GM23338 (cell line): ENCODE data around the gene GDPD5. TPM values are rescaled to one million over a fixed set of nuclear protein-coding genes. Genes with fewer than 3 reads are reported as not detected.

Experiments
- ATAC-seq: fragments of 200-7000 bp; cut with Tn5 transposase; 3 replicates; pipeline ENCODE4 v1.9.1; 2020
- DNase-seq: peaks from one replicate; pipeline ENCODE4 v3.0.0-alpha.2; 2015; ENCODE audit warnings: low spot score
- H2AFZ ChIP-seq: fragments of 200-600 bp; sonication (generic); 2 replicates; pipeline ENCODE4 v1.8.0; 2016; ENCODE audit warnings: antibody characterized with exemption, mild to moderate bottlenecking, moderate library complexity
- H3F3A ChIP-seq: fragments of 200-600 bp; sonication (generic); replicated peaks from 2 replicates; pipeline ENCODE4 v1.8.0; 2017; ENCODE audit warnings: antibody characterized with exemption, mixed run types, low read depth
- H3K27ac ChIP-seq: fragments of 200-600 bp; sonication (generic); 2 replicates; pipeline ENCODE4 v1.6.1; 2016; ENCODE audit warnings: low read depth
- H3K27me3 ChIP-seq: fragments of 200-600 bp; sonication (generic); 2 replicates; pipeline ENCODE4 v1.8.0; 2016; ENCODE audit warnings: mild to moderate bottlenecking, mixed run types, moderate library complexity; ENCODE audit not compliant: insufficient read depth
- H3K36me3 ChIP-seq: fragments of 200-600 bp; sonication (generic); 2 replicates; pipeline ENCODE4 v1.8.0; 2016; ENCODE audit warnings: mild to moderate bottlenecking; ENCODE audit not compliant: insufficient read depth
- H3K4me1 ChIP-seq: fragments of 200-600 bp; sonication (generic); 2 replicates; pipeline ENCODE4 v1.8.0; 2016; ENCODE audit warnings: mild to moderate bottlenecking, moderate library complexity; ENCODE audit not compliant: insufficient read depth
- H3K4me2 ChIP-seq: fragments of 200-600 bp; sonication (generic); 2 replicates; pipeline ENCODE4 v1.7.1; 2017; ENCODE audit warnings: mixed run types
- H3K4me3 ChIP-seq: fragments of 200-600 bp; sonication (generic); 2 replicates; pipeline ENCODE4 v1.6.1; 2016; ENCODE audit warnings: mixed run types
- H3K79me2 ChIP-seq: fragments of 200-600 bp; sonication (generic); replicated peaks from 2 replicates; pipeline ENCODE4 v1.8.0; 2017; ENCODE audit warnings: mild to moderate bottlenecking; ENCODE audit not compliant: insufficient read depth
- H3K9me2 ChIP-seq: fragments of 200-600 bp; sonication (generic); 2 replicates; pipeline ENCODE4 v1.8.0; 2017; ENCODE audit not compliant: insufficient read depth
- H4K20me1 ChIP-seq: fragments of 200-600 bp; sonication (generic); replicated peaks from 2 replicates; pipeline ENCODE4 v1.8.0; 2017; ENCODE audit warnings: mild to moderate bottlenecking; ENCODE audit not compliant: insufficient read depth
- H3K27ac Mint-ChIP-seq: 2 replicates; pipeline ENCODE4 v1.8.0; 2020; ENCODE audit warnings: inconsistent platforms, mild to moderate bottlenecking, moderate library complexity, mixed read lengths
- H3K27me3 Mint-ChIP-seq: 3 replicates; pipeline ENCODE4 v1.8.0; 2022; ENCODE audit warnings: low read depth, mild to moderate bottlenecking, moderate library complexity, mixed read lengths, inconsistent platforms; ENCODE audit not compliant: insufficient read depth, poor library complexity
- H3K36me3 Mint-ChIP-seq: 3 replicates; pipeline ENCODE4 v1.8.0; 2021; ENCODE audit warnings: low read depth, mild to moderate bottlenecking, inconsistent platforms, moderate library complexity, mixed read lengths
- H3K4me1 Mint-ChIP-seq: 3 replicates; pipeline ENCODE4 v1.8.0; 2020; ENCODE audit warnings: mild to moderate bottlenecking, inconsistent platforms, mixed read lengths
- H3K4me3 Mint-ChIP-seq: 3 replicates; pipeline ENCODE4 v1.8.0; 2021; ENCODE audit warnings: moderate library complexity, mild to moderate bottlenecking, inconsistent platforms, mixed read lengths
- H3K9me3 Mint-ChIP-seq: 3 replicates; pipeline ENCODE4 v1.8.0; 2020; ENCODE audit warnings: moderate library complexity, mild to moderate bottlenecking, inconsistent platforms, mixed read lengths
- EZH2 ChIP-seq: fragments of 200-600 bp; sonication (generic); IDR thresholded peaks from one replicate; pipeline ENCODE4 v1.8.0; 2017; ENCODE audit warnings: antibody characterized with exemption, mild to moderate bottlenecking, low read depth; ENCODE audit not compliant: unreplicated experiment
- EZH2phosphoT487 ChIP-seq: fragments of 200-600 bp; sonication (generic); IDR thresholded peaks from one replicate; pipeline ENCODE4 v1.8.1; 2018; ENCODE audit warnings: antibody characterized with exemption; ENCODE audit not compliant: unreplicated experiment
- JUNB ChIP-seq: IDR thresholded peaks from one replicate; pipeline ENCODE4 v1.6.1; 2016; ENCODE audit warnings: antibody characterized with exemption; ENCODE audit not compliant: unreplicated experiment
- ZNF331 ChIP-seq: fragments of 250-450 bp; sonication (Bioruptor Pico); IDR thresholded peaks from 2 replicates; pipeline ENCODE4 v1.5.0; 2020; ENCODE audit warnings: low read depth, mild to moderate bottlenecking, moderate library complexity
- ZNF462 ChIP-seq: fragments of 250-450 bp; sonication (Bioruptor Pico); IDR thresholded peaks from 2 replicates; pipeline ENCODE4 v1.5.0; 2020; ENCODE audit warnings: mild to moderate bottlenecking, moderate library complexity
- polyA plus RNA-seq: library from polyadenylated mRNA; unstranded; fragments of >200 nt; fragmentation: Nextera tagmentation; extraction: Ambion mirVana; gene quantifications from 2 replicates; pipeline ENCODE4 v1.2.1, GENCODE V29; 2016
- total RNA-seq: library from RNA; depleted of rRNA; stranded (reverse); fragments of >200 nt; shearing (Covaris generic); gene quantifications from 2 replicates; pipeline ENCODE4 v1.2.3, GENCODE V29; 2014
- TF ChIP-seq, protein P1 (sequence below): IDR thresholded peaks from 2 replicates; pipeline ENCODE4 v1.6.1; 2016; ENCODE audit warnings: antibody characterized with exemption
- TF ChIP-seq, protein P2 (sequence below), 2 experiments: fragments of 200-600 bp in 1 of 2; sonication (generic) in 1 of 2; conservative IDR thresholded peaks; 2 replicates each; pipeline versions ENCODE4 v1.5.1 to v1.6.1; 2016 to 2017; ENCODE audit warnings: antibody characterized with exemption in 2 of 2, low read depth in 2 of 2, mild to moderate bottlenecking in 2 of 2, moderate library complexity in 1 of 2
- TF ChIP-seq, protein P3 (sequence below): IDR thresholded peaks from one replicate; pipeline ENCODE4 v1.6.1; 2018; ENCODE audit warnings: antibody characterized with exemption; ENCODE audit not compliant: unreplicated experiment

GDPD5 gene
- total and polyA plus RNA-seq, 2 experiments from 2014 or later = 1.6 to 4.9 TPM

DNA sequence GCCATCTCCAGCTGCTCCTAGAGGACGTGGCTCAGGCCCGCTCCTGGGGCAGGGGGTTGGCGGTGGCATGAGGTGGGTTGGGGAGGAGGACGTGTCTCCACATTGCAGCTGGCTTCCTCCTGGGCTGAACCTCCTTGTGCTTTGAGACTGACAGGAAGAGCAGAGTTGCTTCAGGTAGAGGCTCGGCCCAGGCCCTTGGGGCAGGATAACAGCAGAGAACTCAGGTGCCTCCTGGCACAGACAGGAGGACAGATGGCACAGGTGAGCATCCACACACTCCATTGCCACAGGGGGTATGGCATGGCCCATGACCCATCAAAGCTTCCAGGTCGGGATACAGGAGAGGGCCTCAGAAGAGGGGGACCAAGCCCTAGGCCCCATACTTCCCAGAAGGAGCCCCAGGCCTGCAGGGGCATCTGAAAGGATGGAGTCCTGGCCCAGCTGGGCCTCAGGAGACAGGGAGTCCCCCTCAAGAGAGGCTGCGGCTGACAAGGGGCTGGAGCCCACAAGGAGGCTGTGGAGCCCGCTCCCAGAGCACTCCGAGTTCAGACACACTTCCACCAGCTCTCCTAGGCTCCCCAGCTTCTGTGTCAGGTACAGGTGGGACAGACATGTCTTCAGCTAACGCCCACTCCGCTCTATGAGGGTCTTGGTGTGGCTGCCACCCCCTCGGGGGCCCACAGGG is 90.7 kb downstream of the GDPD5 start:
- H3K4me3 Mint-ChIP-seq = no peak overlapping the region
- ATAC-seq (no peak), DNase-seq (no peak)
- peaks cover 2% of the 10 kb centered on the region; the same call in 1 of the 3 replicates for H3K36me3 Mint-ChIP-seq
- Histone ChIP-seq H3F3A (no peaks in the 10 kb centered on the region; the same call in 1 of the 2 replicates), H3K27me3 (peaks cover 35% of the 10 kb centered on the region), H3K27ac (no peak overlapping the region), H3K36me3 (no peaks in the 10 kb centered on the region), H2AFZ (no peak overlapping the region), H3K79me2 (no peaks in the 10 kb centered on the region), H3K4me1 (peaks cover 13% of the 10 kb centered on the region), H3K9me2 (no peaks in the 10 kb centered on the region), H4K20me1 (no peaks in the 10 kb centered on the region), H3K4me2 (no peak overlapping the region), H3K4me3 (no peak overlapping the region)
- no peak overlapping the region for H3K27ac Mint-ChIP-seq
- TF ChIP-seq, protein P1, sequence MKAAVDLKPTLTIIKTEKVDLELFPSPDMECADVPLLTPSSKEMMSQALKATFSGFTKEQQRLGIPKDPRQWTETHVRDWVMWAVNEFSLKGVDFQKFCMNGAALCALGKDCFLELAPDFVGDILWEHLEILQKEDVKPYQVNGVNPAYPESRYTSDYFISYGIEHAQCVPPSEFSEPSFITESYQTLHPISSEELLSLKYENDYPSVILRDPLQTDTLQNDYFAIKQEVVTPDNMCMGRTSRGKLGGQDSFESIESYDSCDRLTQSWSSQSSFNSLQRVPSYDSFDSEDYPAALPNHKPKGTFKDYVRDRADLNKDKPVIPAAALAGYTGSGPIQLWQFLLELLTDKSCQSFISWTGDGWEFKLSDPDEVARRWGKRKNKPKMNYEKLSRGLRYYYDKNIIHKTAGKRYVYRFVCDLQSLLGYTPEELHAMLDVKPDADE = no peak
- TF ChIP-seq, protein P2, sequence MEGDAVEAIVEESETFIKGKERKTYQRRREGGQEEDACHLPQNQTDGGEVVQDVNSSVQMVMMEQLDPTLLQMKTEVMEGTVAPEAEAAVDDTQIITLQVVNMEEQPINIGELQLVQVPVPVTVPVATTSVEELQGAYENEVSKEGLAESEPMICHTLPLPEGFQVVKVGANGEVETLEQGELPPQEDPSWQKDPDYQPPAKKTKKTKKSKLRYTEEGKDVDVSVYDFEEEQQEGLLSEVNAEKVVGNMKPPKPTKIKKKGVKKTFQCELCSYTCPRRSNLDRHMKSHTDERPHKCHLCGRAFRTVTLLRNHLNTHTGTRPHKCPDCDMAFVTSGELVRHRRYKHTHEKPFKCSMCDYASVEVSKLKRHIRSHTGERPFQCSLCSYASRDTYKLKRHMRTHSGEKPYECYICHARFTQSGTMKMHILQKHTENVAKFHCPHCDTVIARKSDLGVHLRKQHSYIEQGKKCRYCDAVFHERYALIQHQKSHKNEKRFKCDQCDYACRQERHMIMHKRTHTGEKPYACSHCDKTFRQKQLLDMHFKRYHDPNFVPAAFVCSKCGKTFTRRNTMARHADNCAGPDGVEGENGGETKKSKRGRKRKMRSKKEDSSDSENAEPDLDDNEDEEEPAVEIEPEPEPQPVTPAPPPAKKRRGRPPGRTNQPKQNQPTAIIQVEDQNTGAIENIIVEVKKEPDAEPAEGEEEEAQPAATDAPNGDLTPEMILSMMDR (conservative IDR thresholded peaks at IDR 0.05; ENCODE audit: low read depth in 2 of 2) = no peak
- peaks cover 44% of the 10 kb centered on the region for H3K4me1 Mint-ChIP-seq
- H3K27me3 Mint-ChIP-seq = peaks cover 41% of the 10 kb centered on the region
- peaks cover 3% of the 10 kb centered on the region; the same call in 2 of the 3 replicates for H3K9me3 Mint-ChIP-seq

DNA sequence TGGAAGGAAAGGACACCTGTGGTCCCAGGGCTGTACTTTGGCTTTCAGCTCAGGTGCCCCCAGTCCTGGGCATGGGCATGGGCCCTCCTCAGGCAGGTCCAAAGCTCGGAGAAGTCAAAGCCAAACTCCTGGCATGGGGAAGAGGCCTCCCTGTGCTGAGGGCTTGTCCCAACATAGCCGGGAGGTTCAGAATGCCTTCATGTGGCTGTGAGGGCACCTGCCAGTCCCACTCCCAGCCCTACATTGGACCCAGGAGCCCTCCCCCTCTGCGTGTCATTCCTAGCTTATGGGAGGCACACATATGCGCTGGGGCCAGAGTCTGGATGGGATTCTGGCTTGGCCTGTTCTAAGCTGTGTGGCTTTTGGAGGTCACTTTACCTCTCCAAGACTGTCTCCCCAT is 91.7 kb downstream of the GDPD5 start:
- Histone ChIP-seq H3K79me2 (no peaks in the 10 kb centered on the region), H3K36me3 (no peaks in the 10 kb centered on the region), H4K20me1 (no peaks in the 10 kb centered on the region), H3K27ac (no peak overlapping the region), H3K27me3 (peaks cover 45% of the 10 kb centered on the region), H3F3A (peaks cover 5% of the 10 kb centered on the region; the same call in 1 of the 2 replicates), H3K4me2 (no peak overlapping the region), H2AFZ (no peak overlapping the region), H3K9me2 (no peaks in the 10 kb centered on the region), H3K4me3 (no peak overlapping the region), H3K4me1 (peaks cover 13% of the 10 kb centered on the region)
- Mint-ChIP-seq H3K9me3 (peaks cover 8% of the 10 kb centered on the region), H3K27me3 (peaks cover 48% of the 10 kb centered on the region), H3K4me3 (no peak overlapping the region), H3K4me1 (peaks cover 39% of the 10 kb centered on the region), H3K27ac (no peak overlapping the region), H3K36me3 (peaks cover 7% of the 10 kb centered on the region)
- ATAC-seq (no peak), DNase-seq (no peak)
- TF ChIP-seq EZH2phosphoT487 (no peak), EZH2 (no peak), JUNB (no peak), ZNF331 (CRISPR knock-in tag) (no peak), ZNF462 (CRISPR knock-in tag) (no peak)
- TF ChIP-seq, protein P3, sequence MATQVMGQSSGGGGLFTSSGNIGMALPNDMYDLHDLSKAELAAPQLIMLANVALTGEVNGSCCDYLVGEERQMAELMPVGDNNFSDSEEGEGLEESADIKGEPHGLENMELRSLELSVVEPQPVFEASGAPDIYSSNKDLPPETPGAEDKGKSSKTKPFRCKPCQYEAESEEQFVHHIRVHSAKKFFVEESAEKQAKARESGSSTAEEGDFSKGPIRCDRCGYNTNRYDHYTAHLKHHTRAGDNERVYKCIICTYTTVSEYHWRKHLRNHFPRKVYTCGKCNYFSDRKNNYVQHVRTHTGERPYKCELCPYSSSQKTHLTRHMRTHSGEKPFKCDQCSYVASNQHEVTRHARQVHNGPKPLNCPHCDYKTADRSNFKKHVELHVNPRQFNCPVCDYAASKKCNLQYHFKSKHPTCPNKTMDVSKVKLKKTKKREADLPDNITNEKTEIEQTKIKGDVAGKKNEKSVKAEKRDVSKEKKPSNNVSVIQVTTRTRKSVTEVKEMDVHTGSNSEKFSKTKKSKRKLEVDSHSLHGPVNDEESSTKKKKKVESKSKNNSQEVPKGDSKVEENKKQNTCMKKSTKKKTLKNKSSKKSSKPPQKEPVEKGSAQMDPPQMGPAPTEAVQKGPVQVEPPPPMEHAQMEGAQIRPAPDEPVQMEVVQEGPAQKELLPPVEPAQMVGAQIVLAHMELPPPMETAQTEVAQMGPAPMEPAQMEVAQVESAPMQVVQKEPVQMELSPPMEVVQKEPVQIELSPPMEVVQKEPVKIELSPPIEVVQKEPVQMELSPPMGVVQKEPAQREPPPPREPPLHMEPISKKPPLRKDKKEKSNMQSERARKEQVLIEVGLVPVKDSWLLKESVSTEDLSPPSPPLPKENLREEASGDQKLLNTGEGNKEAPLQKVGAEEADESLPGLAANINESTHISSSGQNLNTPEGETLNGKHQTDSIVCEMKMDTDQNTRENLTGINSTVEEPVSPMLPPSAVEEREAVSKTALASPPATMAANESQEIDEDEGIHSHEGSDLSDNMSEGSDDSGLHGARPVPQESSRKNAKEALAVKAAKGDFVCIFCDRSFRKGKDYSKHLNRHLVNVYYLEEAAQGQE = no peak
